Middle frontal gyrus (tissue), 1 donor: ENCODE measurements around the gene CASKIN2.

Source experiments
- DNase-seq: peaks from one replicate; pipeline ENCODE4 v3.0.0-alpha.2; 2015; ENCODE audit warnings: low spot score; ENCODE audit errors: extremely low spot score

The CASKIN2 gene

GRCh38 chr17:75547091-75547490 lies 31.8 kb upstream of the CASKIN2 start:
- no peak for DNase-seq

GRCh38 chr17:75546181-75546580 lies 30.8 kb upstream of the CASKIN2 start:
- no peak for DNase-seq

GRCh38 chr17:75544250-75544649 lies 28.9 kb upstream of the CASKIN2 start:
- no peak for DNase-seq

GRCh38 chr17:75542728-75543336 lies 27.5 kb upstream of the CASKIN2 start:
- no peak for DNase-seq

GRCh38 chr17:75542229-75542628 lies 26.9 kb upstream of the CASKIN2 start:
- no peak for DNase-seq

- no peak for DNase-seq
These were observed 25.7 kb upstream of the CASKIN2 start for GRCh38 chr17:75540923-75541503.

GRCh38 chr17:75539967-75540729 lies 24.8 kb upstream of the CASKIN2 start:
- DNase-seq: no peak

GRCh38 chr17:75536366-75536765 lies 21.0 kb upstream of the CASKIN2 start:
- no peak for DNase-seq

- DNase-seq: no peak
These were observed 20.5 kb upstream of the CASKIN2 start for GRCh38 chr17:75535871-75536270.

- DNase-seq: no peak
These were observed 19.8 kb upstream of the CASKIN2 start for GRCh38 chr17:75535119-75535537.

- no peak for DNase-seq
These were observed 16.4 kb upstream of the CASKIN2 start for GRCh38 chr17:75531721-75532072.

GRCh38 chr17:75530837-75531720 lies 15.7 kb upstream of the CASKIN2 start:
- no peak for DNase-seq

- no peak for DNase-seq
These were observed 11.4 kb upstream of the CASKIN2 start for GRCh38 chr17:75526555-75527270.

- DNase-seq: no peak
These were observed 10.6 kb upstream of the CASKIN2 start for GRCh38 chr17:75525806-75526554.

- DNase-seq: no peak
These were observed 9.9 kb upstream of the CASKIN2 start, which contains the start of gene LLGL2 for GRCh38 chr17:75524970-75525805. LLGL2 (plus strand) TSS chr17:75525697; CDS start chr17:75543427, 17,730 bp downstream.

GRCh38 chr17:75524269-75524969 lies 9.1 kb upstream of the CASKIN2 start:
- DNase-seq: no peak

GRCh38 chr17:75523647-75524046 lies 8.3 kb upstream of the CASKIN2 start:
- DNase-seq: no peak

- DNase-seq: no peak
These were observed 6.8 kb upstream of the CASKIN2 start for GRCh38 chr17:75521951-75522727.
